HG03520 (cell line): ENCODE data around the gene SPDYE6.
"Not testable (repeated sequence)": the region's sequence is repeated elsewhere in the genome, so short reads cannot be mapped to it uniquely, and the experiment has no call there.

ENCODE experiments used
- ATAC-seq: cut with Tn5 transposase; IDR thresholded peaks from one replicate; pipeline ENCODE4 v1.9.1; 2021; ENCODE audit warnings: mild to moderate bottlenecking, moderate library complexity; ENCODE audit not compliant: unreplicated experiment

SPDYE6 gene, protein sequence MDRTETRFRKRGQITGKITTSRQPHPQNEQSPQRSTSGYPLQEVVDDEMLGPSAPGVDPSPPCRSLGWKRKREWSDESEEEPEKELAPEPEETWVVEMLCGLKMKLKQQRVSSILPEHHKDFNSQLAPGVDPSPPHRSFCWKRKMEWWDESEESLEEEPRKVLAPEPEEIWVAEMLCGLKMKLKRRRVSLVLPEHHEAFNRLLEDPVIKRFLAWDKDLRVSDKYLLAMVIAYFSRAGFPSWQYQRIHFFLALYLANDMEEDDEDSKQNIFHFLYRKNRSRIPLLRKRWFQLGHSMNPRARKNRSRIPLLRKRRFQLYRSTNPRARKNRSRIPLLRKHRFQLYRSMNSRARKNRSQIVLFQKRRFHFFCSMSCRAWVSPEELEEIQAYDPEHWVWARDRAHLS

DNA sequence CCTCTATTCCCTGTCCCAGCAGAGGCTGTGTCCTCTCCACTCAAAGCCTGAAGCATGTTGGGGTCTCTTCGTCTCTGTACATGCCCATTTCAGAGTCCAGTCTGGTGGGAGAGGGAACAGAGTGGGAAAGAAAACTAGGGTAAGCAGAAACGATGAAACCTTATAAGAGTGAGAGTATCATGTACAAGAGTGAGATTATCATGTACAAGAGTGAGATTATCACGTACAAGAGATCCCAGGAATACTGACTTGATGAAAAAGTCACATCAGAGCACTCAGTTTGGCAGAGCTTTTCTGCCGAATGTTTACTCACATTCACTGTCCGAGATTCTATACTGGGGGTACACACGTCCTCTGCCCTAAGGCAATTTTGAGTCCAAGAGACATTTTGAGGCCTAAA, at the start of gene SPDYE6:
Gene SPDYE6, minus strand, starts transcription at position 101 of the 400 bp plus-strand sequence. CDS start 421 bp downstream, outside the sequence.
- not testable (repeated sequence) for ATAC-seq

DNA sequence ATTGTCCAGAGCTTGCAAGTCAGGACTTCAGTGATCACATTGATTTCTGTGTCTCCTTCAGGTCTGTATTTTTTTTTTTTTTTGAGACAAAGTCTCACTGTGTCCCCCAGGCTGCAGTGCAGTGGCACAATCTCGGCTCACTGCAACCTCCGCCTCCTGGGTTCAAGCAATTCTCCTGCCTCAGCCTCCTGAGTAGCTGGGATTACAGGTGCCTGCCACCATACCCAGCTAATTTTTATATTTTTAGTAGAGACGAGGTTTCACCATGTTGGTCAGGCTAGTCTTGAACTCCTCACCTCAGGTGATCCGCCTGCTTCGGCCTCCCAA, 48.6 kb upstream of the SPDYE6 start:
- ATAC-seq = not testable (repeated sequence)

DNA sequence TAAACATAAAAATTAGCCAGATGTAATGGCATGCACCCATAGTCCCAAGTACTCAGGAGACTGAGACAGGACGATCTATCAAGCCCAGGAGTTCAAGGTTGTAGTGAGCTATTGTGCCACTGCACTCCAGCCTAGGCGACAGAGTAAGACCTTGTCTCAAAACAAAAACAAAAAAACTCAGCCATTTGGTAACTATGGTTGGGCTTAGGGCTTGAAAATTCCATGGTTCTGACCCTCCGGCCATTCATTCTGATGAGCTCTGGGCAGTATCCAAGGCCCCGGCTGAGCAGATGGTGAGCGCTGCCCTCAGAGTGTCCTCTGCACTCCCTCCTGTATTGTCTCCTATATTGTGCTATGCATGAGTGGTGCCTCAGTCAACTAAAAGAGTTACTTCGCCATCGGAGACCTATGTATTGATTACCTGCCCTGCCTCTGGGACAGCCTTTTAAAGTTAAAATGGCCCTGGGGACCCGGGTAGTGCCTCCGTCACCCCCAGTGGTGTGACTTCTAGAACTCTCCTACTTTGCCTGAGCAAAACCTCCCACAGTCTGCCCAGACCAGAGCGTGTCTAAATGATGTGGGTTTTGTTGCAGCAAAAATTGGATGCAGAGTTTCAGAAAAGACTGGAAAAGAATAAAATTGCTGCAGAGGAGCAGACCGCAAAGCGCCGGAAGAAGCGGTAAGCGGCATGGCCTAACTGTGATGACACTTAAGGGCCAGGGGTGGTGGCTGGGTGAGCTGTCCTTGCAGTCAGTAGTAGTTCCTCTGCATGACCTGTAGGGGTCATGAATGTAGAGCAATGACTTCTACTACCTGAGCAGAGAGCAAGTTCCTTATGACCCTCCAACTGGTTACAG, 48.0 kb upstream of the SPDYE6 start:
- peak; percentile 93 for ATAC-seq

DNA sequence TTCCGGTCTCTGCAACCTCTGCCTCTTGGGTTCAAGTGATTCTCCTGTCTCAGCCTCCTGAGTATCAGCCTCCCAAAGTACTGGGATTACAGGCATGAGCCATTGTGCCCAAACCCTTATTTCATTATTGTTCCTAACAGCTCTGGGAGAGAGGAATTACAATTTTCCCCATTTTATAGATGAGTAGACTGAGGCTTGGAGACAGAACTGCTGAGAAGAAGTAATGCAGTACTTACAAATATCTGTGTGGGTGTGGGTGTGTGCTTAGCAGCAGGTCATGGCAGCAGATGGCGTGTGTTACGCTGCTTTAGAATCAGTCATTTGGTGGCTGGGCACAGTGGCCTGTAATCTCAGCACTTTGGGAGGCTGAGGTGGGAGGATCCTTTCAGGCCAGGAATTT, 47.3 kb upstream of the SPDYE6 start:
- no peak for ATAC-seq

DNA sequence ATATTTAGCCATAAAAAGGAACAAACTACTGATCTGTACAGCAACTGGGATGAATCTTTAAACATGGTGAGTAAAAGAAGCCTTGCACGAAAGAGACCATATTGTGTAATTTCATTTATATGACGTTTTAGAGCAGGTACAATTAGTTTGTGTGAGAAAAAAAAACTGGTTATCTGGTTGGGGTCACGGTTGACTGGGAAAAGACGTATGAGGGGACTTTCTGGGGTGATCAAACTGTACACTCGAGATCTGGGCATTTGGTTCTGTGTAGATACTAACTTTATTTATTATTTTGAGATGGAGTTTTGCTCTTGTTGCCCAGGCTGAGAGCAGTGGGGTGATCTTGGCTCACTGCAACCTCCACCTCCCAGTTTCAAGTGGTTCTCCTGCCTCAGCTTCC, 44.1 kb upstream of the SPDYE6 start:
- no peak for ATAC-seq

DNA sequence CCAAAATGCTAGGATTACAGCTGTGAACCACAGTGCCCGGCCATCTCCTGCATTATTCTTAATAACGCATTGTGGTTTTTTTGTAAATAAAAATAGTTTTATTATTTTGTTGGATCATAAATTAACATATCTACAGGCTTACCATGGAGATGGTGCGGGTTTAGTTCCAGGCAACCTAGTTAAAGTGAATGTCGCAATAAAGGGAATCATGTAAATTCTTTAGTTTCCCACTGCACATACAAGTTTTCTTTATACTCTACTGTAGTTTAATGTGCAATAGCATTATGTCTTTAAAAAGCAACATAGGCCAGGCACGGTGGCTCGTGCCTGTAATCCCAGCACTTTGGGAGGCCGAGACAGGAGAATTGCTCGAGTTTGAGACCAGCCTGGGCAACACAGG, 42.3 kb upstream of the SPDYE6 start:
- ATAC-seq = no peak

DNA sequence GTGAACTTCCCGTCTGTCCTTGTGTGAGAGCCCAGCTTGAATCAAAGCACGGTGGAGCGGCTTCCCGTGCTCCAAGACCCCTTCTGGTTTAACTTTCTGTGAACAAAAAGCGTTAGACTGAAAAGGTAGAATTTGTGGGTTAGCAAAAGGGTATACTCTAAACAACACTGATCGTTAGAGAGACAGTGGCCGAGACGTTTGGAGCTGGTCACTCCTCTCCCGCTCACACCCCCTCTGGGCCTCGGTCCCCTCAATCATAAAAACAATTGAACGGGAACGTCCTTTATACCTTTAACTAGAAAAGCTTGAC, 40.4 kb upstream of the SPDYE6 start:
- no peak for ATAC-seq

DNA sequence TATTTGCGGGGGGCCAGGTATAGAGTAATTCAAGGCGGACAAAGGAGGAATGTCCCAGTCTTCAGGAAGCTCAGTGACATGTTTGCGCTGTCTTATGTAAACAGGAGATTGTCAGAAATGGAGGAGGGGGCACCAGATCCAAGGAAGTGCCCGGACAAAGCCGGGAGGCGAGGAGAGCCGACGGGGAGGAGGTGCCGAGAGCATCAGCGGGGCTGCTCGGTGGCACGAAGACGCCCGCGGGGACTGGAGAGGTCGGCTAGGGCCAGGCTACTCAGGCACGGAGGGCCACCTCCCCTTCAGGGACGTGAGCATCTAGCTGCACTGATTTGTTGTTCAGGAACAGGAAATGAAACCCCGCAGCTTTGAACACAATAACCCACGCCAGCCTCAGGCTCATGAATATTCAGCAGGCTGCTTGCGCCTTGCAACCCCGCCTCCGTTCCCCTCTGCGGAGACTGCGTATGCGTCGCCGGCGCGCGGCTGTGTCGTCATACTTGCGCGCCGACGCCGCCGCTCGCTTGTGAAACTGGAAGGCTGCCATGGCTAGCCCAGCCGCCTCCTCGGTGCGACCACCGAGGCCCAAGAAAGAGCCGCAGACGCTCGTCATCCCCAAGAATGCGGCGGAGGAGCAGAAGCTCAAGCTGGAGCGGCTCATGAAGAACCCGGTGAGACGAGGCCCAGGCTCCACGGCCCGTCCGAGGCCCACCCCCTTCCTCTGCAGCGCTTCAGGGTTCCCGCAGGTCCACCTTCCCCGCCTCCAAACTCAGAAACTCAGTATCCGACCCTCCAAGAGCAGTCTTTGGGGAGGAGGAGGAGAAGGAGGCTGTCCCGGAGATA, 39.8 kb upstream of the SPDYE6 start, which contains the start of gene PRKRIP1:
Gene PRKRIP1, plus strand, starts transcription at position 491 of the 837 bp plus-strand sequence. Its CDS starts 49 bp downstream, at position 540.
- ATAC-seq = peak; percentile 98

DNA sequence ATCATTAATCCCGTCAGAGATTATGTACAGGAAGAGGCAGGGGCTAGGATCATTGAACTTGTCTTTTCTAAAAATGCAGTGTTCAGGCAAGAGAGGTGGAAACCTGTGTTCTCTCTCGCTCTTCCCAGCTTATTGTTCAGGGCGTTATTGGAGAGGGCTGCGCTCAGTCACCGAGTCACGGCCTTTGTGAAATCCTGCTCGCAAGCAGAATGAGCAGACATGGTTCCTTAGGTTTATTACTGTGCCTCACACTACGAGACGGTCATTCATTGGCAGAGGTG, 39.3 kb upstream of the SPDYE6 start:
- peak; percentile 1 for ATAC-seq

DNA sequence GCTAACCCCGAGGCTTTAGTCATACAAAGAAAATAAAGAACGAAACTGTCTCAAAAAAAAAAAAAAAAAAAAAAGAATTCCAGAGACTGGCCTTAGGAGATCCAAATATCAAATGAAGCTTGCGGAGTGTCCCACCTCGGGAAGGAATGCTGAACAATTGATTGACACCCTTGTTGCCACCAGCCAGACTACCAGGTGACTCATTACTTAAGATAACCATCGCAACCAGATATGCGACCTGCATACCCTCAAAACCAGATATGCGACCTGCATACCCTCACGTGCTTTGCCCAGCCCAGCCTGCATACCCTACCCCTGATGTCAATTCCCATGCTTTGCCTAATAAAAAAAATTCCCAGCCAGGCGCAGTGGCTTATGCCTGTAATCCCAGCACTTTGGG, 37.2 kb upstream of the SPDYE6 start:
- ATAC-seq = no peak

DNA sequence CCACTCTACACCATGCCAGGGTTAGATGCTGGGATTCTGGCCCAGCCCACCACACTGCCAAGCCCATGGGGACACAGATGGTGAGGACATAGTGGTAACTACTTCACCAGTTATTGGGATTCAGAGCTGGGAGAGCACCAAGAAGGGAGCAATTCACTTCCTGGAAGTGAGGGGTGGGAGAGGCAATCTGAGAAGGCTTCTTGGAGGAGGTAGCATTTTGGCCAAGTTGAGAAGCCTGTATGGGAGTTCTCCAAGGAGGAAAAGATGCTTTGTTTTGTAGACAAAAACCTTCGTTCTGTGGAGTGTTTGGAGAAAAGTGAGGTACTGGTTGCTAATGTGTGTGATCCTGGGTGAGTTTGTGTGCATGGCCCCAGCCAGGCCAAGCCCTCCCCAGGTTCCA, 36.1 kb upstream of the SPDYE6 start:
- no peak for ATAC-seq

DNA sequence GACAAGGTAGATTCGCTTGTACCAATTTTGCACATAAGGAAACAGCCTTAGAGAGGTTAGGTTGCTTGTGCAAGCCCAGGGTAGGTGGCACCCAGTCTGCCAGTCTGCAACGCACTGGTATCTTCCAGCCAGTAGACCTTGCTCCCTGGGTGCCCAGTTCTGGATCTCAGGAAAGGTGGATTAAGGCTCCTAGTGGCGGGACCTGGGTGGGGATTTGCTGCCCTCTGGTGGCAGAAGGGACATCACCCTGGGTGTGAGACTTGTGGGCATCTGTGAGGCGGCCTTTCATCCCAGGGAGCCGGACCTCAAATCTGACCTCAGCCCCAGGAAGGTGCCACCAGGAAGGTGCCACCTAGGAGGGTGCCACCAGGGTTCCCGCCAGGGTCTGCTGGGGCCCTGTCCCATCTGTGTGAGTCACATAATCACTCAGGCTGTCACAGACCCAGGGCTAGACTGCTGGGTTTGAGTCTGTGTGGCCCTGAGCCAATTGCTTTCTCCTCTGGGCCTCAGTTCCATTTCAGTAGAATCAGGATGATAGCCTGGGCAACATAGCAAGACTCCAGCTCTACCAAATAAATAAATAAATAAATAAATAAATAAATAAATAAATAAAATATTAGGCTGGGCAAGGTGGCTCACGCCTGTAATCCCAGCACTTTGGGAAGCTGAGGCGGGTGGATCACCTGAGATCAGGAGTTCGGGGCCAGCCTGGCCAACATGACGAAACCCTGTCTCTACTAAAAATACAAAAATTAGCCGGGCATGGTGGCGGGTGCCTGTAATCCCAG, 34.6 kb upstream of the SPDYE6 start:
- ATAC-seq = no peak

DNA sequence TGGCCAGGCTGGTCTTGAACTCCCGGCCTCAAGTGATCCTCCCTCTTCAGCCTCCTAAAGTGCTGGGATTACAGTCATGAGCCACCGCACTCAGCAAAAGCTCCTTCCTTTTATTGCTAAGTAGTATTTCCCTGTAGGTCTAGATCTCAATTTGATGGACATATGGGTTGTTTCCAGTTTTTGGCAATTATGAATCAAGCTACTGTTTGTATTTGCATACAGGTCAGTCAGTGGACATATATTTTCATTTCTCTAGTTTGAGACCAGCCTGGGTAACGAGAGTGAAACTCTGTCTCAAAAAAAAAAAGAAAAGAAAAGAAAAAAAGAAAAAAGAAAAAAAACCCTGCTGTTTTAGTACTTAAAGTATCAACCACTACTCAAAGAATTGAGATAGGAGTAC, 33.6 kb upstream of the SPDYE6 start:
- ATAC-seq = no peak

DNA sequence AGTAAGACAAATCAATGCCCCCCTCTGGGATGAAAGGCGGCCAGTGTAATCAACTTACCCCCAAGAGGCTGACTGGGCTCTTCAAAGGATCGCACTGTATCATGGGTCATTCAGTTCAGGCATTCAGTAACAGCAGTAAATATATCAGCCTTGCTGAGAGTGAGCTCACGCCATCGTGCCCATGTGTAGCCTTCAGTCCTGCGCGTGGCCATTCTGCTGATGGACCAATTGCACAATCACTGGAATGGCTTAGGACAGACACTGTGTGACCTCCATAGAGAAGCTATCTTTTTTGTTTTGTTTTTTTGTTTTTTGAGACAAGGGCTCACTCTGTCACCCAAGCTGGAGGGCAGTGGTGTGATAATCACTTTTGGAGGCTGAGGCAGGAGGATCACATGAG, 30.8 kb upstream of the SPDYE6 start:
- ATAC-seq = no peak

DNA sequence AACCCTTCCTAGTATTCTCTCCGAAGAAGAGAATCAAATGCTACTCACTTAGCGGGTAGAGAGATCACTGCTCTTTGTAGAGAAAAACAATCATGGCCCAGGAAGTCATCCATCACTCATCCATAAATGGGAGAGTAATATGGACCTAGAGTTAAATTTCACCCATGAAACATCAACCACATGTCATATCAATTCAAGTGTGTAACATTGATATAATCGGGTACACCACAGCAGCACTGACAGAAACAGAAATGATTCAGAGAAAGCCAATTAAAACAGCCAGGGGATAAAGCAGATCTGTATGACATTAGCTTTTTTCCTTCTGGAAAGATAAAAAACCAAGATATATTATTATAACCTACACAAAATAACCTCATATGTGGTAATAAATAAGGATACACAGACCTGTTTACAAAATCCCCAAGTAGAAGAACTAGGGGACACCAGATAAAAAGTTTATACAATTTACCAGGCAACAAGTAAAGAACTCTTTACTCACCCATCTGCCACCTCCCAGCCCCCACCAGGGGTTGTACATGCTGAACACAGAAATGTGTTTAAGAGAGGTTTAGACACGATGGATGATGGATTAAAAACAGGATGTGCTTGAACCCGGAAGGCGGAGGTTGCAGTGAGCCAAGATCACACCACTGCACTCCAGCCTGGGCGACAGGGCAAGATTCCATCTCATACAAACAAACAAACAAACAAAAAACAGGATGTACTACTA, 25.6 kb upstream of the SPDYE6 start:
- ATAC-seq = not testable (repeated sequence)

DNA sequence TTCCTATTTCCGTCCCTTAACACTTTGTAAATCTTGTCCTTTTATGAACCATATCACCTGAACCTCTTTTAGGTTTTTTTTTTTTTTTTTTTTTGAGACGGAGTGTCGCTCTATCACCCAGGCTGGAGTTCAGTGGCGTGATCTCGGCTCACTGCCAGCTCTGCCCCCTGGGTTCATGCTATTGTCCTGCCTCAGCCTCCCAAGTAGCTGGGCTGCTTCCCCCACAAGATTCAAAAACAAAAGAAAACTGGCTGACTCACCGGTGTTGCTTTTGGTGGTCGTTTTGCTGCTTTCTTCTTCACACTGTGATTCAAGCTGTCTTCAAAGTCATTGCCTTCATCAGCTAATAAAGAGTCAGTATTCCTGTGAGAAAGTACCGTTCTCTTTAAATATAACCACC, 24.6 kb upstream of the SPDYE6 start:
- not testable (repeated sequence) for ATAC-seq

DNA sequence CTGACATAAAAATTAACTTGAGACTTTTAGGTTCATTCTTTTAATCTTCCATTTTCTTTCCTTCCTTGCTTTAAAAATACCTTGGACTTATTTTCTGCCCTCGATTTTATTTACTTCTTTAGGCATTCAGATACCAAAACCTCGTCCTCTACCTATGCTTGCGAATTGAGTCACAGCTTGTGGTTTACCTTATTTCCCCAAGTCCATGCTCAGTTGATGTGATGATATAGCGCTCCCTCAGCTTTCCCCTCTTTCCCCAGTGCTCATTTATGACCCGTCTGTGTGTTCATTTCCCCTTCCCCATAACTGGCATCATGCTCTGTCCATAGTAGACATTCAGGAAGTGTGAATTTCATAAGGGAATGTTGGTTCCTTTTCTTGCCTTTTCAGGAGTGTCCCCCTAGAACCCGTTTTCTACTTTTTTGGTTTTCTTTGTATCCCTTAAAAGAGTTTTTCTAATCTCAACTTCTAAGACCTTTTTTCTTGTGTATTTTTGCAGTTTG, 20.8 kb upstream of the SPDYE6 start:
- no peak for ATAC-seq

DNA sequence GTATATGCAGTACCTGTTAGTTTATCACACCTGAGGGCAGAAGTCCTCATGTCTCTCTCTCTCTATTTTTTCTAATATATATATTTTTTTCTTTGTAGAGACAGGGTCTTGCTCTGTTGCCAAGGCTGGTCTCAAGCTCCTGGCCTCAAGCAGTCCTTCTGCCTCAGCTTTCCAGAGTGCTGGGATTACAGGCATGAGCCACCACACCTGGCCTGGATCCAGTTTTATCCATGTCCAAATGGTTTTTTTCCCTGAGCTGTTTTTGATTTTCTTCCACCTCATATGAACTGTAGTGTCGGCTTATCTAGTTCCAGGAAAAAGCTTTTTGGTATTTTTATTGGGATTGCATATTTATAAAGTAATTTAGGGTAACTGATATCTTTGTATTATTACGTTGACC, 16.6 kb upstream of the SPDYE6 start:
- ATAC-seq = not testable (repeated sequence)

DNA sequence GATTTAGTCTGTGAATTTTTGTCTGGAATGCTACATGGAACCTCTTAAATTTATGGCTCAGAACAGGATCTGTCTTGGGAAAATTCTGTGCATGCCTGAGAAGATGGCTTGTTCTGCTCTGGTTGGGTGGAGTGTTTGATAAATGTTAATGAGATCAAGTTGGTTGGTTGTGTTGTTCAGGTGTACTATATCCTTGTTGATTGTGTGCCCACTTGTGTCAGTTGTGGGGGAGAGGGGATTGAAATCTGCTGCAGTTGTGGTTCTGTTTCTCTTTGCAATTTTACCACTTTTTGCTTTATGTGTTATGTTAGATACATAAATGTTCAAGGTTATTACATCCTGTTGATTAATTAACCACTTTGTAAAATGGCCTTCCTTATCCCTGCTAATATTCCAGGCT, 13.8 kb upstream of the SPDYE6 start:
- not testable (repeated sequence) for ATAC-seq

DNA sequence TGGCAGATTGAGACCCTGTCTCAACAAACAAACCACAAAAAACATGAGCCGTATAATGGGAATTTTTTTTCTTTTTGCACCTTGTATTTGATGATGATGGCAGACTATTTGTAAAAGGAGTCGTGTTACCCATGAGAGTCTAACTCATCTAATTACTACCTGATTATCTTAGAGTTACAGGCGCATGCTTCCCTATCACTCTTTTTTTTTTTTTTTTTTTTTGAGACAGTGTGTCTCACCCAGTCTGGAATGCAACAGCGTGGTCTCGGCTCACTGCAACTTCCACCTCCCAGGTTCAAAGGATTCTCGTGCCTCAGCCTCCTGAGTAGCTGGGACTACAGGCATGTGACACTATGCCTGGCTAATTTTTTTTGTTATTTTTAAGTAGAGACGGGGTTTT, 9.1 kb upstream of the SPDYE6 start:
- ATAC-seq = not testable (repeated sequence)
